ENCODE data around the gene KIF26A.
"Not testable (repeated sequence)": the region's sequence is repeated elsewhere in the genome, so short reads cannot be mapped to it uniquely, and the experiment has no call there.

KIF26A gene

DNA sequence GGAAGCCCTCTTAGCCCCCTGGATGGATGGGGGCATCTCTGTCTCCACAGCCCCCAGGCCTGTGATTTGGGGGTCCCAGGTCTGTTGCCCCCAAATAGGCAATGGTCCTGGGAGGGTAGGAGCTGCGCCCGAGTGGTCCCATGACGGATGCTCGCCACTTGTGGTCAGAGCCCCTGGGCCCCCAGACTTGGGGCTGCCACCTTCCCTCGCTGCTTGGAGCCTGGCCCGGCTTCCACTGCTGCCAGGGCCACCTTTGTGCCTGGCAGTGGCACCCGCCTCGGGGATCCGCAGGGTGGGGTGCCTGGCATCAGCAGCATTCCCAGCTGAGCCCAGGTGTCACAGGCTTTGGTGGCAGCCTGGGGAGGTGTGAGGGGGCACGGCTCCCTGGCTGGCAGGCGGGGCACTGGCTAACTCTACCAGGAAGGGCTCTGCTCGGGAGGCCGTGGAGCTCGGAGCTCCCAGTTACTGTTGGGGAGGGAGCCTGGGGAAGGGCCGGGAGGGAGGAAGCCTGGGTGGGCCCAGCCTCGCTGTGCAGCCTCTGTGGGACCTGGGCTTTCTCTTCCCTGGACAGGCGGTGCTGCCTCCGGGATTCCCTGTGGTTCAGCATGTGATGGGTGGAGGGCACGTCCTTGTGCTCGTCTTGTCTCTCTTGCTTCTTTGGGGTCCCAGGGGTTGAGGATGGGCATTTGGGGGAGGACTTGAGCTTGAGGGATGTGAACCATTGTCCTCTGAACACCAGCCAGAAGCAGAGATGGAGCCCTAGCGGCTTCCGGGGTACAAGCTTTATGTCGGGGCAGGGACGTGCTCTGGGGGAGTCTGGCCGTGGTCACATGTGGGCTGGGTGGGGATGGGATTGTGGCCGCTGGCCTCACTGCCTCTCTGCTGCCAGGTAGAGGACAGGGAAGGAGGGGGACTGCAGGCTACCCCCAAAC lies 5.4 kb downstream of the KIF26A start:
- DNase-seq (ENCODE audit: low read depth in 2 of 2): no peak

- no peak for DNase-seq (ENCODE audit: low read depth in 2 of 2)
These were observed 6.0 kb downstream of the KIF26A start for GRCh38 chr14:104144453-104144790.

GRCh38 chr14:104144911-104145825 lies 6.8 kb downstream of the KIF26A start:
- DNase-seq (ENCODE audit: low read depth in 2 of 2): no peak

DNA sequence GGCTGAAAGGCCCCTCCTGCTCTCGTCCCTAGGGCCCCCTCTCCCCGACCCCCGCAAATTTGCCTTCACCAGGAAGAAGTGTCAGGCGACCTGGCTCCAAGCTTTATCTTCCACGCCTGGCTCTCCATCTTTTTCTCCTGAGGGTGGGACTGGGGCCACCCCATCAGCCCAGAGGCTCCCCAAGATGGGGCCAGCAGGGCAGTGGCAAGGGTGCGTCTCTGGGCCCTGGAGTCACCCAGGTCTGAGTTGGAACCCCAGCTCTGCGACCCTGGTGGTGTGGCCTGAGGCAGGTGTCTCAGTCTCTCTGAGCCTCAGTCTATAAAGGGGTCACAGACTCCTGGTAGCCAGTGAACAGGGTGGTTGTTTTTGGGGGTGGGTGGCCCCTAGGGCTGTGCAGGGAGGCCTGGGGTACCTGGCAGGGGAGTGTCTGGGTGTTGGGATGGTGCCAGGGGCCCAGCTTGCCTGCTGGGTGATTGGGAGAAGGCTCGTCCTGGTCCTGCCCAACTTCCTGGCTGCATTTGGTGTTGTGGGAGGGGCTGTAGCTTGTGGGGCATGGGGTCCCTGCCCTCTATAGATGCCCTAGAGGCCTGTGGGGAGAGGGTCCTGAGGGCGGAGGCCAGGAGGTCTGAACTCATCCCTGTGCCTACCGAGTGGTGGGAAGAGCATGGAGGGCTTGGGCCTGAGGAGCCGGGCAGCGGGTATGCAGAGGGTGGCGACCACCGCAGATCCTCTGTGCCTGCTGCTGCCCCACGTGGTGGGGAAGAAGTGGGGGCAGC lies 7.6 kb downstream of the KIF26A start:
- DNase-seq (ENCODE audit: low read depth in 2 of 2): no peak

- no peak for DNase-seq (ENCODE audit: low read depth in 2 of 2)
These were observed 8.4 kb downstream of the KIF26A start for GRCh38 chr14:104146651-104147345.

GRCh38 chr14:104147346-104148125 lies 9.1 kb downstream of the KIF26A start:
- DNase-seq (ENCODE audit: low read depth in 2 of 2): no peak

GRCh38 chr14:104148433-104149277 lies 10.3 kb downstream of the KIF26A start:
- DNase-seq (ENCODE audit: low read depth in 2 of 2): no peak

DNA sequence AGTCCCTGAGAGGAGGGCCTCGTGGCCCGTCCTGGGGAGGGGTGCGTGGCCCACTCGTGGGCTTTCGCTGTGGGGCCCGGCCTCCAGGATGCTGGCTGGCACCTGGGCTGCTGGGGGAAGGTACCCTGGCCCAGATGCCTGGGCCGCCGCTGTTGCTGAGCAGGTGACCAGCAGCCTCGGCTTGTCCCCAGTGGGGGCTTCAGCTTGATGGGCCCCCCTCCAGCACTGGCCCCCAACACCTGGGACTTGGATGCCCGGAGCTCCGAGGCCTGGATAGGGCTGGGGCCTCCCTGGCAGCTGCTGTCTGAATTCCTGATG lies 10.8 kb downstream of the KIF26A start:
- no peak for DNase-seq (ENCODE audit: low read depth in 2 of 2)

DNA sequence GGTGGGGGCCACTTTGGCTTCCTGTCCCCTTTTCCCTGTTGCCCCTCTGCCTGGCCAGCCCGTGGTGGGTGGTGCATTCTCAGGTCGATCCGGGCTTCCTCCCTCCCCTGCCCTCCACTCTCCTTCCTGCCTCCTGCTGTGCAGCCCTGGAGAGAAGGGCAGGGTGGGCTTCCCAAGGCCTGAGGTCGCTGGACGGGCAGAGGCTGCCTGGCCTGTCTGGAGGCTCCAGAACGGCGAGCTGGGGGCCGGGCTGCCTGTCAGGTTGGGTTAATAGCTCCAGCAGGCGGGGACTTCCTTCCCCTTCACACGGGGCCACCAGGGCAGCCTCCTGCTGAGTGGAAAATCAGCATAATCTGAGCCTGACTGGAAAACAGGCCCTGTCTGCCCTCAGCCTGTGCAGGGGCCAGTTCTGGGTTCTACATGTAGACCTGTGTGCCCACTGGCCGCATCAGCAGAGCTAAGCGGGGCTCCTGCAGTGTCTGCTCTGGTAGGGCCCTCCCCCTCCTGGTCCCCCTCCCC lies 11.3 kb downstream of the KIF26A start:
- DNase-seq (ENCODE audit: low read depth in 2 of 2): peak in 1 of 2 donors; percentile 21

GRCh38 chr14:104150136-104151025 lies 12.0 kb downstream of the KIF26A start:
- no peak for DNase-seq (ENCODE audit: low read depth in 2 of 2)

- no peak for DNase-seq (ENCODE audit: low read depth in 2 of 2)
These were observed 12.6 kb downstream of the KIF26A start for GRCh38 chr14:104151026-104151381.

GRCh38 chr14:104151566-104152245 lies 13.3 kb downstream of the KIF26A start:
- no peak for DNase-seq (ENCODE audit: low read depth in 2 of 2)

DNA sequence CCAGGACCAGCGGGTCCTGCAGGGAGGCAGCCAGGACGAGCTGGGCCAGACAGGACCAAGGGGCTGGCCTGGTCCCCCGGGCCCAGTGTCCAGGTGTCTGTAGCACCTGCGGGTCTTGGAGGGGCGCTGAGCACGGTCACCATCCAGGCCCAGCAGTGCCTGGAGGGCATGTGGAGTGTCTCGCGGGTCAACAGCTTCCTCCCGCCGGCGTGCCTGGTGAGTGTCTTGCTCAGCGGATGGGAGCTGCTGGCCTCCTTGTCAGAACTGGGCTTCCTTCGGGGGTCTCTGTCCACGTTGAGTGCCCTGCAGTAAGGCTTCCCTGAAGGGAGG lies 13.8 kb downstream of the KIF26A start:
- DNase-seq (ENCODE audit: low read depth in 2 of 2): no peak

GRCh38 chr14:104152686-104153393 lies 14.5 kb downstream of the KIF26A start:
- no peak for DNase-seq (ENCODE audit: low read depth in 2 of 2)

DNA sequence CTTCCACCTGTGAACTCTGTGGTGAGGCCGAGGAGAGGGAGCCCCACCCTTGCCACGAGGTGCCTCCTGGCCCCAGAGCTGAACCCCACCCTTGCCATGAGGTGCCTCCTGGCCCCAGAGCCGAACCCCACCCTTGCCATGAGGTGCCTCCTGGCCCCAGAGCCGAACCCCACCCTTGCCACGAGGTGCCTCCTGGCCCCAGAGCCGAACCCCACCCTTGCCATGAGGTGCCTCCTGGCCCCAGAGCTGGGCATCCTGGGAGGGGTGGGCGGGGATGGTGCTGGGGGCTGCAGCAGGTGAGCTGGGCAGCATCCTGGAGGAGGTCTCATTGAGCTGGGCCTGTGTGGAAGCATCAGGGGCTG lies 15.0 kb downstream of the KIF26A start:
- not testable (repeated sequence) for DNase-seq (ENCODE audit: low read depth in 2 of 2)

- no peak for DNase-seq (ENCODE audit: low read depth in 2 of 2)
These were observed 15.9 kb downstream of the KIF26A start for GRCh38 chr14:104154246-104154645.

- DNase-seq (ENCODE audit: low read depth in 2 of 2): no peak
These were observed 17.1 kb downstream of the KIF26A start for GRCh38 chr14:104155513-104155912.

DNA sequence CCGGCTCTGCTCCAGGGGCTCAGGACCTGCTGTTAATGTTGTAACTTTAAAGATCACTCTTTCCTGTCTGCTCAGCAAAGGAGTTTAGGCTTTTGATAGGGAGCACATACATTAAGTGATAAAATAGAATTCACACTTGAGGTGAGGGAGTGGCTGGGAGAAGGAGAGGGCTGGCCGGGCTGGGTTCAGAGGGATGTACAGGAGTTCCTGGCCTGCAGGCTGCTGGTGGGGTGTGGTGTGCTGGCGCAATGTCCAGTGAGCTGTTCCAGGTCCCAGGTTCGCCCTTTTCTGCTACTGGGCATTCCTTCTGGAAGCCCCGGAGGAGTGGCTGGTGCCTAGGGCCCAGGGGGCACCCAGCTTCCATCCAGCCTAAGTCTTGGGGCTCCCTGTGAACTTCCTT lies 17.8 kb downstream of the KIF26A start:
- no peak for DNase-seq (ENCODE audit: low read depth in 2 of 2)

Data from activated CD4-positive, alpha-beta T cell treated with anti-CD3 and anti-CD28 coated beads for 24 hours (primary cell).